HL-60 (cell line): ENCODE results near the gene REPS2.

Experiments used
- CTCF ChIP-seq: IDR thresholded peaks from one replicate; pipeline ENCODE4 v1.5.1; 2011; ENCODE audit warnings: low read length, control low read depth, inconsistent platforms; ENCODE audit not compliant: insufficient read depth
- POLR2AphosphoS5 ChIP-seq: IDR thresholded peaks from 2 replicates; pipeline ENCODE4 v1.6.1; 2012; ENCODE audit warnings: low read depth

GRCh38 chrX:17164079-17164478, 217.6 kb downstream of the REPS2 start:
- TF ChIP-seq CTCF (no peak), POLR2AphosphoS5 (no peak)
